ENCODE measurements around the gene ADA.
"Not testable (repeated sequence)": the region's sequence is repeated elsewhere in the genome, so short reads cannot be mapped to it uniquely, and the experiment has no call there.

The ADA gene

DNA sequence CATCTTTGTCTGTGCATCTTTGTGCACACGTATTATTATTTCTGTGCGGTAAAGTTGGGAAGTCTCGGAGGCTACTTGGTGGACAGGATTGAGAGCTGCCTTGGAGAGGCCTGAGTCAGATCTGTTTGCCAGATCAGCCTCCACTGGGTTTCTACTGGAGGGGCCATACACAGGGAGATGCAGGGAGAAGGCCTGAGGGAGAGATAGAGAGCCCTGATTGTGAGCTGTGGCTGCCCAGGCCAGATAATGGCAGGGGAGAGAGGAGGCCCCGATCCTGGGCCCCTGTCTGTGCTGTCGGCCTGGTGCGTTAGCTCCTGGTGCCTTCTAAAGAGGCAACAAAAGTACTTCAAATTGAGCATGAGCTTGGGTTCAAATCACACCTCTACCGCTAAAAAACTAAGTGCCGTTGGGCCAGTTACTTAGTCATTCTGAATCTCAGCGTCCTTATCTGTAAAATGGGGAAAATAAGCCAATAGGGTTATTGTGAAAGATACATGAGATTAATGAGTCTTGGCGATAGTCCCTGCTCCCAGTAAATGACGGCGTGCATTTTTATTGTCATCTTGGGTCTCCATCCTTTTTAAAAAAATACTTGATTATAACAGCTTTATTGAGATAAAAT is 27.6 kb upstream of the ADA start:
- DNase-seq (ENCODE audit: low read depth), result no peak

DNA sequence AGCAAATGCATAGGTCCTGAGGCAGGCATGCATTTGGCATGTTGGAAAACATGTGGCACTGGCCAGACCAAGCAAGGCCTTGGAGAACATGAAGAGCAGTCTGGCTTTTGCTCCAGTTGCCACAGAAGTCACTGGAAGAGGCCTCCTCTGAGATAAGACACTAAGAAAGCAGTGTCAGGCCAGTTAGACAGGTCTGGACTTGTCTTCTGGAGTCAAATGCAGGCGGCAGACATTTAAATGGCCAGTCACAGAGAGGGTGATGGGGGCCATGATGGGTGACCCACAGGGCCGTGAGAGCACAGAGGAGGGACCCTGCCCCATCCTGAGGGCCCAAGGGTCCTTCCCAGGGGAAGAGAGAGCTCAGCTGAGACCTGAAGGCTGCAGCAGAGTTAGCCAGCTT is 26.7 kb upstream of the ADA start:
- DNase-seq (ENCODE audit: low read depth), result no peak

DNA sequence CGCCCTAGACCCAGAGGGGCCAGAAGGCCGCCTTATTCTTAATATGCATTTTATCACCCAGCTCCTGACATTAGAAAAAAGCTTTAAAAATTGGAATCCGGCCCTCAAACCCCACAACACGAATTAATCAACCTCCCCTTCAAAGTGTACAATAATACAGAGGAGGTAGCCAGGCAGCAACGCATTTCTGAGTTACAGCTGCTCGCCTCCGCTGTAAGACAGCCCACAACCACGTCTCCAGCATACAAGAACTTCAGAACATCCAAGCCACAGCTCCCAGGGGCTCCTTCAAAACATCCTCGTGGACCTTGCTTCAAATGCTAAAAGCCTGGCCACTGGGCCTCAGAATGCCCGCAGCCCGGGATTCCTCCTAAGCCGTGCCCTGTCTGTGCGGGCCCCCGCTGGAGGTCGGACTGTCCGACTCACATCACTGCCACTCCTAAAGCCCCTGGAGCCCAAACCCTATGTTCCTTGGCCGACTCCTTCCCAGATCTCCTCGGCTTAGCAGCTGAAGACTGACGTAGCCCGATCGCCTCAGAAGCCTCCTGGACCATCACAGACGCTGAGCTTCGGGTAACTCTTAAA is 20.9 kb upstream of the ADA start:
- not testable (repeated sequence) for DNase-seq (ENCODE audit: low read depth)

DNA sequence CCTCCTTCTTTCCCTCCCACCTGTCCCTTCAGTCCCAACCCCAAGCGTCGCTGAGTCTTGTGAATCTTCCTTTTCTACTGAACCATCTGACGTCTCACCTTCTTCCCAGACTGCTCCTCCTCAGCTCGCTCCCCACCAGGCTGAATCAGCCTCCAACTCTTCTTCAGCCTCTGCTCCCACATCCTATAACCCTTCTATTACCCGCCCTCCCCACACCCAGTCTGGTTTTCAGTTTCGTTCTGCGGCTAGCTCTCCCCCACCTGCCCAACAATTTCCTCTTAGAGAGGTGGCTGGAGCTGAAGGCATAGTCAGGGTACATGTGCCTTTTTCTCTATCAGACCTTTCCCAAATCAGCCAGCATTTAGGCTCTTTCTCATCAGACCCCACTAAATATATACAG is 20.0 kb upstream of the ADA start:
- DNase-seq (ENCODE audit: low read depth), result peak; percentile 51

DNA sequence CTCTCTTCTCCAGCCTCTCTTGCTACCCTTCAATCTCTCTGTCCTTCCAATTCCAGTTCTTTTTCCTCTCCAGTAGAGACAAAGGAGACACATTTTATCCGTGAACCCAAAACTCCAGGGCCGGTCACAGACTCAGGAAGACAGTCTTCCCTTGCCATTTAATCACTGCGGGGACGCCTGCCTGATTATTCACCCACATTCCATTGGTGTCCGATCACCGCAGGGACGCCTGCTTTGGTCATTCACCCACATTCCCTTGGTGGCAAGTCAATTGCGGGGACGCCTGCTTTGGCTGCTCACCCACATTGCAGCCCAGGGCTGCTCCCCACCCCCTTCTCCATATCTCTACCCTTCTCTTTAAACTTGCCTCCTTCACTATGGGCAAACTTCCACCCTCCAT is 19.4 kb upstream of the ADA start:
- DNase-seq (ENCODE audit: low read depth), result not testable (repeated sequence)

DNA sequence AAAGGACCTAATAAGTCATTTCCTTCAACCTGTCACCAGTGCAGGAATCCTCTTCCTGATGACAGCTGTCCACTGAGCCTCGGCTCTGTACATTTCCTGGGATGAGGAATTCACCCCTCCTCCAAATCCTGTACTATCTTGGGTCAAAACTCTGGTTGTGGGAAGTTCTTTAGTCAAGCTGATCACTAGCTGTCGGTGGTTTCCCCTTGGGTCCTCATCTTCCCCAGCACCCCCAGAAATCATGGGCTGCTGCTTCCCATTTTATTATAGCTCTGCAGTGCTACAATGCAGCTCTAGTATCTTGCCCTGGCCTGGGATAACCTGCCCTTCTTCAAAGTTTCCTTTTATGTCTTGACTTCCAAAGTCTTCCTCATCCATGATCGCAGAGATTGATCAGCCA is 14.6 kb upstream of the ADA start:
- no peak for DNase-seq (ENCODE audit: low read depth)

DNA sequence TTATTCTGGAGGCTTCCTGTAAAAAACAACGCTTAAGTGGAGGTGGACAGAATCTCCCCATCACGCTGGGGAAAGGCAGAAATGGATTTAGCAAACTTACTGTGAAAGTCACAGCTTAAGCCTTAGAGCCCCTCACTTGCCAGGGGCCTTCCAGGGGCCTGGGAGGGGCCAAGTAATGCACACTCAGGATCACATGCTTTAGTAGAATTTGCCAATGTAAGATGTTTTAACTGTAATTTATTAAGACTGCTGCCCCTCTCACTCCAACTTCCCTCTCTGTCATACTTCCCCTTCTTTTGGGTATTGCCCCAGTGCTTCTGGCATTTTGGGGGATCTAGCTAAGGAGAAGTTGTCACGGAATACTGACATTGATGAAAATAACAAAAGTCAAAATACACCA is 12.6 kb upstream of the ADA start:
- no peak for DNase-seq (ENCODE audit: low read depth)

DNA sequence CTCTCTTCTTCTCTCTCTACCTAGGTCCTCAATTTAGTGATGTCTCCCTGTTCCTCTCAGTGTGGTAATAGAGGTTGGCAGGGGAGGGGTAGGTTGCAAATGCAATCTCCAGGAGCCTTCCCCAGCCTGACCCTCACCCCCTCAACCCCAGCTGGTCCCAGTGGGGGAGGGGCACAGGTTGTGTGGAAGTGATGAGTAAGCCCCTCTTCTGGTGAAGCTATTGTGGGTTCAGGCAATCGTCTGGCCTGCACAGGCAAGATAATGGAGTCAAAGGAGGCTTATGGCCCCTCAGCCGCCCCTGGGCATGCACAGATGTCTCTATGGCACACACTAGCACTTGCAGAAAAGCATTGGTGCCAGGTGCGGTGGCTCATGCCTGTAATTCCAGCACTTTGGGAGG is 10.8 kb upstream of the ADA start:
- DNase-seq (ENCODE audit: low read depth), result no peak

DNA sequence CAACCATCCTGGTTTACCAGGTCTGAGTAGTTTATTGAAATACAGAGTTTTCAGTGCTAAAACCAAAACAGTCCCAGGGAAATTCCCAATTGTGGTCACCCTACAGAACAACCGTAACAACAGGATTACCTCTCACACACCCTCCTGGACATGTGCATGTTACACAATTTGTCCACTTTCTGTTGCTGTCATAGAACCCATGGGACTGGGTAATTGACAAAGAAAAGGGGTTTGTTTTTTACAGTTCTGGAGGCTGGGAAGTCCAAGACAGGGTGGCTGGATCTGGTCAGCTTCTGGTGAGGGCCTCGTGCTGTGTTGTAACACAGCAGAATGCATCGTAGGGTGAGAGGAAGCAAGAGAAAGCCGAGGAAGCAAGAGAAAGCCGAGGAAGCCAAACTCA is 9.1 kb upstream of the ADA start:
- DNase-seq (ENCODE audit: low read depth), result no peak

DNA sequence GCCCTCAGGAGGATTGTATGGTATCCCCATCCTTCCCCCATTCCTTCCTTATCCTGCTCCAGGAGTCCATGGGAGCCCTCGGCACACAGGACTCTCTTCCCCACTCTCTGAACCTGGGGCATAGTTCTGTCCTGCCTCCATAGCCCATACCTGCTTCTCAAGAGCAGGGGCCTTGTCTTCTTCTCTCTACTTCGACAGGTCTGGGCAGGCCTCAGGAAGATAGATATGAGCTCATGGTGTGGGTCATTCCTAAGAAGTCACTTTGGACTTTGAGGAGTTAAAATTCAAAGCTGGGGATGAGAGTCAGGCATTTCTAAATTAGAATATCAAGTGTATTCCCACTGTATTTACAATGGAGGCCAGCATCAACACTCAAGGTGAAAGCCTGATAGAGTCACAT is 8.4 kb upstream of the ADA start:
- no peak for DNase-seq (ENCODE audit: low read depth)

DNA sequence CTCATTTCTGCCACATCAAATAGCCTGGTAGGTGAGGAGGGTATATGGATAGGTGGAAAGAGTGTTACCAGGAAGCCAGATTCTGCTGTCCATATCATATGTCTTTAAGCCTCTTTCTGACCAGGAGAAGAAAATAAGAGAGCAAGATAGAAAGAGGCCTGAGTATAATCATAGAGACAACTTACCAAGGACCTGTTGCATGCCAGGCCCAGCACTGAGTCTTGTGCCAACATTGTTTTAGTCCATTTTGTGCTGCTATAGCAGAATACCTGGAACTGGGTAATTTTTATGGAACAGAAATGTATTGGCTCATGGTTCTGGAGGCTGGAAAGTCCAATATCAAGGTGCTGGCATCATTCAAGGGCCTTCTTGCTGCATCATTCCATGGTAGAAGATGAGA is 7.3 kb upstream of the ADA start:
- no peak for DNase-seq (ENCODE audit: low read depth)

DNA sequence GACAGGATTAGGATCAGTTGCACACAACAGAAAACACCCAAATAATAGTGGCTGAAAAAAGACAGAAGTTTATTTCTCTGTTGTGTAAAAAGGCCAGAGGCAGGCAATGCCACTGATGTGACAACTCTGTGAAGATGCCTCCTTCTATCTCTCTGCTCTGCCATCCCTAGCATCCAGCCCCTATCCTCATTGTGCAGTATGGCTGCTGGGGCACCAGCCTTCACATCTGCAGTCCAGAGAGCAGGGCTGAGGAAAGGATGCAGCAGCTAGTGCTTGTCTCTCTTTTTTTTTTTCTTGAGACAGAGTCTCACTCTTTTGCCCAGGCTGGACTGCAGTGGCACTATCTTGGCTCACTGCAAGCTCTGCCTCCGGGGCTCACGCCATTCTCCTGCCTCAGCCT is 6.4 kb upstream of the ADA start:
- no peak for DNase-seq (ENCODE audit: low read depth)

DNA sequence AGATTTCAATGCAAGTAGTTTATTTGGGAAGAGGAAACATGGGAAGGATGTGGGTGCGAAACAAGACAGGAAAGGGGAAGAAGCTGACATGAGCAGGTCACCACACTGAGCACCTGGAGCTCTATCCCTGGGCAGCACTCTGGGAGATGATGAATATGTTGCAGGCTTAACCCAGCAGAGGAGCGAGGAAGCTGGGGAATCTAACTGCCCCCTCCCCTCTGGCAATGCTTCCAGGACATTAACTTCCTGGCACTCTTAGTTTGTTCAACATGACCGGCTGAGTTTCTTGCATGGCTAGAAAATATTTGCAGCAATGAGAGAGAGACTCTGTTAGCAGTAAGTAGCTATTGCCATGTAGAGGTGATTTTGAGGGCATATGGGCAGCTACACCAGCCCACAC is 4.9 kb upstream of the ADA start:
- DNase-seq (ENCODE audit: low read depth), result no peak

DNA sequence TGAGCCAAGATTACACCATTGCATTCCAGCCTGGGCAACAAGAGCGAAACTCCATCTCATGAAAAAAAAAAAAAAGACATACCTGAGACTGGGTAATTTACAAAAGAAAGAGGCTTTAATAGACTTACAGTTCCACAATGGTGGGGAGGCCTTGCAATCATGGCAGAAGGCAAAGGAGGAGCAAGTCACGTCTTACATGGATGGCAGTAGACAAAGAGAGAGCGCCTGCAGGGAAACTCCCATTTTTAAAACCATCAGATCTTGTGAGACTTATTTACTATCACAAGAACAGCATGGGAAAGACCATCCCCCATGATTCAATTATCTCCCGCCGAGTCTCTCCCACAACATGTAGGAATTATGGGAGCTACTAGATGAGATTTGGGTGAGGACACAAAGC is 2.7 kb upstream of the ADA start:
- not testable (repeated sequence) for DNase-seq (ENCODE audit: low read depth)

DNA sequence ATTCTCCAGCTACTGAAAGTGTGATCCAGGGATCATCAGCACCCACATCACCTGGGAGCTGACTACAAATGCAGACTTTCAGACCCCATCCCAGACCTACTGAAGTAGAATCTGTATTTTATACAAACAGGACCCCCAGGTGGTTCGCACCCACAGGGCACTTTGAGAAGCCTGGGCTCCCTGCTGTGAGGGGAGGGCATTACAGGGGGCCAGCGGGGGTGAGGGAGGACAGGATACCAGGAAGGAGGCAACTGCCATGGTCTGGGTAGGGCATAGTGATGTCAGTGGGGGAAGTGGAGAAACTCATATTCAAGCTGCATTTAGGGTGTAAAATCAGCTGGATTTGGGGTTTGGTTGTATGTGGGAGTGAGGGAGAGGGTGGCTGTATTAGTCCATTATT is 2.0 kb upstream of the ADA start:
- DNase-seq (ENCODE audit: low read depth), result no peak

DNA sequence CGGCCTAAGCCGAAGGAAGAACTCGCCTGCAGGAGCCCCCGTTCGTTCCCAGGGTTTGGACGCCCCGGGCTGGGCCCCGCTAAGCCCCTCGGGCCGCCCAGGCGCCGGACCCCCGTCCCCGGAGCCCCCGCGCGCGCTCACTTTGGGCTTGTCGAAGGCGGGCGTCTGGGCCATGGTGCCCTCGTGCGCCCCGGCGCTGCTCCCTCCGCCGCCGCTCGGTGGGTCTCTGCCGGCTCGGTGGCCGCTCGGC is 140 bp downstream of the ADA start:
- DNase-seq (ENCODE audit: low read depth), result no peak

DNA sequence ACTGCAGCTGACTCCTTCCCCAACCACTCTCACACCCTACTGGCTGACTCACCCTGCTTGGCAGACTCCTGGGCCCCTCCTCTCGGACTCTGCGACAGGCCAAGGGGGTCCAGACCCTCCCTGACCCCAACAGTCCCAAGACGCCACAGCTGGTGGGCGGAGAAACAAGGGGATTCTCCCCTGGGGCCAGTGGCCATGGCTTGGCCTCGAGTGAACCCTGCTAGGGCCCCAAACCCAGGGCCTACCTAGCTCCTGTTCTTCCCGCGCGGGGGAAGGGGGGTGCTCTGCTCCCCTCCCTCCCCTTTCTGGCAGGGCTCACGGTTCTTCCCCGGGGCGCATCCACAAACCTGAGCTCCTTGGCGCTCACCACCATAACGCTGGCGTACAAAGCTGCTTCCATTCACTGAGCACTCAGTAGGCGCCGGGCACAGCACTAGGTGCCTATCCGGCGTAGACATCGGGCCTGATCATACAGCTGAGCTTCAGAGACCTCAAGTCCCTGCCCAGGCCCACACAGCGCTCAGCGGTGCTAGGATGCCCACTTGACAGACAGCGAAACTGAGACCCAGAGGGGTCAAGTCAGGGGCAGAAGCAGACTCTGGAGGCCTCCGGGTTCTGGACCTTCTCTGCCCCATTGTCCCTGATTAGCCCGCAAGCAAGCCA is 597 bp downstream of the ADA start:
- peak; percentile 34 for DNase-seq (ENCODE audit: low read depth)

DNA sequence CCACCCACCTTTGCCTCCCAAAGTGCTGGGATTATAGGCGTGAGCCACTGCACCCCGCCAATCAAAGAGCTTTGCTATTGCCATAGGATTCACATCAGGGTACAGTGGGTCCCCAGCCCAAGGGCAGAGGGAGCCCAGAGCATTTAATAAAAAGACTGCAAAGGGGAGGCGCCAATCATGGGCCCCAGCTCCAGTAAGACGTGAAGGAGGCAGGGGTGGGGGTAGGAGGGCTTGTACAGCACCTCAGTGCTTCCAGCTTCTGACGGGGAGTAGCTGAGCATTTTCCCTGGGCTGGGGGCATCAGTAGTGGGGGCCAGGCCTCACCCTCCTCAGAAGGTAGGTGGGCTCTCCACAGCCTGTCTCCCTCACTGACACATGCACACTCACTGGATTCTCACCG is 1.5 kb downstream of the ADA start:
- DNase-seq (ENCODE audit: low read depth), result no peak

DNA sequence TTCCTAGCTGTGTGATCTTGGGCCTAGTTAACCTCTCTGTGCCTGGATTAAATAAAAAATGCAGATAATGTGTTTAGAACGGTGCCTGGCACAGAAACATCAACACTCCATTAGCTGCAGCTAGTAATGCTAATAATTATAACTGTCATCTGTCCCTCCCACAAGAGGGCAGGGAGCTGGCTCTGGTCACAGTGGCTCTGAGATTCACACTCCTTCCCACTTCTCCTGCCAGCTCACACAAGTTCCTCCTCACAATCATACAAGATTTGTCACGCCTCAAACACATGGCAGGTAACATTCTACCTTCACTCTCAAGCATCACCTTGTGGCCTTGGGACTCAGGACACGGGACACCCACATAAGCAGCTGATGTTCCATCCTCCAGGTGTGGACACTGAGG is 2.4 kb downstream of the ADA start:
- no peak for DNase-seq (ENCODE audit: low read depth)

DNA sequence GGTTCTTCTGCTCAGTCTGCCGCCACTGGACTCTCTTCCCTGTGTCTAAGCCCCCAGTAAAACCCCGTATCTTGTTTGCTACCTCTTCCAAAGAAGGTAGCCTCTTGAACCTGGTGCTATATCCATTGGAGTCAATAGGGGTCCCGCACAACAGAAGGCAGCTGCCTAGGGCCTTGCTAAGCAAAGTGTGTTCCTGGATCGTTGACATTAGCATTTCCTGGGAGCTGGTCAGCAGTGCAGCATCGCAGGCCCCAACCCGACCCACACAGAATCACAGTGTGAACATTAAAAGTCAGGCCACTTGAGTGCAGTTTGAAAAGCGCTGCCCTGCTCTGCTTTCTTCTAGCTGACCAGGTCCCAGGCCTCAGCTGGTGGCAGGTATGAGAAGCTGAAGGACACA is 2.9 kb downstream of the ADA start:
- no peak for DNase-seq (ENCODE audit: low read depth)

DNA sequence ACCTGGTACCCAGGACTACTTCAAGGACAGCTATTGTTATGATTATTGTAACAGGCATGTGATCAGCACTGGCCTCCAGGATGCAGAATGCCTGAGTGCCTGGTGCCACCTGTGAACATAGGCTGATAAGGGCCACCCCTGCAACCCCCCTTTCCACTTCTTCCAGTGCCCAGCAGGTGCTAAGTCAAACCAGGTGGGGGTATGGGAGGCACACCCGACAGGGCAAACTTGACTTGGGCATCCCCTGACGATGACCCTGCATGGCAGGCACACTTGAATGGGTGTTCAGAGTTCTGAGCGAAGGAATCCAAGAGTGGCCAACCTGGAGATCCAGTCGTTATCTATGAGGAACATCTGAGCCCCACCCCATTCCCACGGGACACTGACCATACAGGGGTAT is 3.4 kb downstream of the ADA start:
- DNase-seq (ENCODE audit: low read depth), result no peak

DNA sequence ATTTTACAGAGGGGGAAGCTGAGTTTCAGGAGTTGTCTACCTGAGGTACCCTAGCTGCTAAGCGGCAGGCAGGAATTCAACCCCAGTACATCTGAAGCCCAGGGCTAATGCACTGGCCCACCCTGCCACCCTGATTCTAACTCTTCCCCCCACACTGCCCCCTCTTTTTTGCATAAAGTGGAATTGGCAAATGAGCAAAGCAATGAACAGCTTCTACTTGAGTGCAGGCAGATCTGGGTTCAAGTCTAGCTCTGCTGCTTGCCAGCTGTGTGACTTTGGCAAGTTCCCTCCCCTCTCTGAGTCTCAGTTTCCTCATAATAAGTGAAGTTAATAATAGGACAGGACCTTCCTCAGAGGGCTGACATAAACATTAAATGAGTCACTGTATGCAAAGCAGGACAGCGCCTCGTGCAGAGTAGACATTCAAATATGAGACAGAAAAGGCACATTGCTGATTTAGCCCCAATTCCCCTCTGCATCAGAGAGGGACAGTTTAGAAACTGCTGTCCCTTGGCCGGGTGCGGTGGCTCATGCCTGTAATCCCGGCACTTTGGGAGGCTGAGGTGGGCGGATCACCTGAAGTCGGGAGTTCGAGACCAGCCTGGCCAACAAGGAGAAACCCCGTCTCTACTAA is 4.7 kb downstream of the ADA start:
- DNase-seq (ENCODE audit: low read depth), result no peak

DNA sequence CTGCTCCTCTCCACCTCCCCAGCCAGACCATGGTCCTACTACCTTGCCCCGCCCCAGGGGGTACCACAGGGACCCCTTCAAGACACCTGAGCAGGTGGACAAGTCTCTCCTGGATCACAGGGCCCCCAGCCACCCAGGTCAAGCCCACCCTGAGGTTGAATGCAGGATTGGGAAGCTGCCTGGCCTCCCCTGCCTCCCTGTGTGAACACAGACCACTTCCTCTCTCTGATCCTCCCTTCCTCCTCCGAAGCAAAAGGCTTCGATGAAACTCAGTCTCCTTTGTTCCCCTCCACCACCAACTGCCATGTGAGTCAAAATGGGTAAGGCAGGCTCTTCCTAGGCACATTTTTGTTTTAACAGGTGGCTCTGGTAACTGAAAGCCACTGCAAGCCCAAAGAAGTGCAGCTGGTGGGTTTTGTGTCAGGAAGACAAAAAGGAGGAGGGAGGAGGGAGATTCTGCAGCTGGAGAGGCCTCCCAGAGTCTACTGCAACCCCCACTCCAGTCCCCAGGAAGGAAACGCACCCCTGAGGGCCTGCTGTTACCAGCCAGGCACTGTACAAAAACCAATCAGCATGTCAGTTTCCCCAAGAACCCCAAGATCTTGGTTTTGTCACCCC is 5.4 kb downstream of the ADA start:
- DNase-seq (ENCODE audit: low read depth), result no peak
